Dermis blood vessel endothelial cell (primary cell): ENCODE results near the gene DEFB113. TPM values are rescaled to one million over a fixed set of nuclear protein-coding genes. Genes with fewer than 3 reads are reported as not detected.
"Not testable (repeated sequence)": the region's sequence is repeated elsewhere in the genome, so short reads cannot be mapped to it uniquely, and the experiment has no call there.

Experiments used
- DNase-seq: peaks from one replicate; pipeline ENCODE4 v3.0.0; 2010
- total RNA-seq: library from RNA; depleted of rRNA; stranded (reverse); fragments of >200 nt; gene quantifications from 2 replicates; pipeline ENCODE4 v1.2.3, GENCODE V29; 2014

The DEFB113 gene
- not detected in 2 replicates for total RNA-seq

- no peak for DNase-seq
These were observed at the start of gene DEFB113 for GRCh38 chr6:49969605-49970004. DEFB113 (minus strand) TSS chr6:49969625; CDS start chr6:49969625, 0 bp downstream.

- DNase-seq, result no peak
These were observed 38.4 kb upstream of the DEFB113 start for GRCh38 chr6:50007819-50008218.

- DNase-seq, result no peak
These were observed 33.7 kb upstream of the DEFB113 start for GRCh38 chr6:50003139-50003538.

- DNase-seq, result no peak
These were observed 25.9 kb upstream of the DEFB113 start for GRCh38 chr6:49995278-49995677.

GRCh38 chr6:49988900-49989299 lies 19.5 kb upstream of the DEFB113 start:
- DNase-seq, result no peak

- DNase-seq, result no peak
These were observed 18.3 kb upstream of the DEFB113 start for GRCh38 chr6:49987749-49988148.

GRCh38 chr6:49986551-49986950 lies 17.1 kb upstream of the DEFB113 start:
- DNase-seq, result no peak

GRCh38 chr6:49982046-49982445 lies 12.6 kb upstream of the DEFB113 start:
- no peak for DNase-seq

GRCh38 chr6:49980898-49981297 lies 11.5 kb upstream of the DEFB113 start:
- DNase-seq, result no peak

GRCh38 chr6:49979584-49979983 lies 10.2 kb upstream of the DEFB113 start:
- DNase-seq, result no peak

- no peak for DNase-seq
These were observed 9.2 kb upstream of the DEFB113 start for GRCh38 chr6:49978332-49979226.

GRCh38 chr6:49966823-49967222 lies 2.6 kb downstream of the DEFB113 start:
- no peak for DNase-seq

- no peak for DNase-seq
These were observed 3.1 kb downstream of the DEFB113 start for GRCh38 chr6:49966334-49966733.

GRCh38 chr6:49964064-49964463 lies 5.4 kb downstream of the DEFB113 start, which contains the start of gene DEFB114:
DEFB114 (minus strand) TSS chr6:49964164; CDS start chr6:49964105, 59 bp downstream.
- no peak for DNase-seq

- no peak for DNase-seq
These were observed 11.2 kb downstream of the DEFB113 start for GRCh38 chr6:49958180-49958579.

GRCh38 chr6:49955847-49956246 lies 13.6 kb downstream of the DEFB113 start:
- no peak for DNase-seq

- no peak for DNase-seq
These were observed 17.5 kb downstream of the DEFB113 start for GRCh38 chr6:49951926-49952325.

GRCh38 chr6:49950415-49950751 lies 19.0 kb downstream of the DEFB113 start:
- no peak for DNase-seq

- no peak for DNase-seq
These were observed 20.4 kb downstream of the DEFB113 start for GRCh38 chr6:49949062-49949461.

- DNase-seq, result no peak
These were observed 22.6 kb downstream of the DEFB113 start for GRCh38 chr6:49946835-49947234.

GRCh38 chr6:49944068-49944467 lies 25.4 kb downstream of the DEFB113 start:
- not testable (repeated sequence) for DNase-seq

GRCh38 chr6:49939993-49940498 lies 29.4 kb downstream of the DEFB113 start:
- DNase-seq, result no peak

- no peak for DNase-seq
These were observed 31.6 kb downstream of the DEFB113 start for GRCh38 chr6:49937811-49938210.

GRCh38 chr6:49937017-49937416 lies 32.4 kb downstream of the DEFB113 start:
- DNase-seq, result no peak
